Endothelial cell of umbilical vein (primary cell): ENCODE data around the gene ADGRD1. TPM values are rescaled to one million over a fixed set of nuclear protein-coding genes. Genes with fewer than 3 reads are reported as not detected.

Source experiments
- BruUV-seq: library from RNA; stranded (reverse); fragments of 400-500 nt; replicated peaks from 2 replicates; lab custom pipeline; 2021; lab: Mats Ljungman, UMichigan
- CTCF ChIA-PET: fragments of 300-600, 350-600 bp; sonication (Branson Sonifier 250); formaldehyde crosslinking; loops from one replicate; lab custom pipeline; 2021; ENCODE audit warnings: antibody characterized with exemption, inconsistent platforms; lab: Charles Lee
- POLR2A ChIA-PET: fragments of 300-600, 350-600 bp; sonication (Branson Sonifier 250); formaldehyde crosslinking; loops from one replicate; lab custom pipeline; 2021; ENCODE audit warnings: antibody characterized with exemption, inconsistent platforms; lab: Charles Lee
- DNase-seq: peaks from one replicate; pipeline ENCODE4 v3.0.0-alpha.2; 2011; ENCODE audit warnings: low read depth, low spot score
- FAIRE-seq: peaks from 2 replicates; lab custom pipeline; 2011; peaks lifted over from hg19 to GRCh38; lab: Jason Lieb, UNC
- H2AFZ ChIP-seq: 2 replicates; pipeline ENCODE4 v1.6.0; 2012; ENCODE audit warnings: low read depth, low read length, control low read depth, inconsistent platforms
- H3K27ac ChIP-seq: 2 replicates; pipeline ENCODE4 v1.5.1; 2011; ENCODE audit warnings: low read depth, mild to moderate bottlenecking, control low read depth, low read length, moderate library complexity; ENCODE audit not compliant: insufficient read depth
- H3K27me3 ChIP-seq, 2 experiments: 2 replicates each; pipeline versions ENCODE4 v1.6.0 to v1.6.1; 2011; ENCODE audit warnings: low read length in 2 of 2, mixed read lengths in 1 of 2; ENCODE audit not compliant: control insufficient read depth in 2 of 2, insufficient read depth in 2 of 2
- H3K36me3 ChIP-seq, 2 experiments: 2 replicates in 1 of 2; 3 replicates in 1 of 2; pipeline ENCODE4 v1.5.1; 2011; ENCODE audit warnings: low read length in 2 of 2, mild to moderate bottlenecking in 1 of 2, moderate library complexity in 1 of 2; ENCODE audit not compliant: control insufficient read depth in 2 of 2, insufficient read depth in 2 of 2; ENCODE audit errors: extremely low read depth in 1 of 2
- H3K4me1 ChIP-seq: 3 replicates; pipeline ENCODE4 v1.5.1; 2011; ENCODE audit warnings: mild to moderate bottlenecking, low read length; ENCODE audit not compliant: control insufficient read depth, insufficient read depth; ENCODE audit errors: extremely low read depth
- H3K4me2 ChIP-seq: 2 replicates; pipeline ENCODE4 v1.6.1; 2011; ENCODE audit warnings: low read length, control low read depth, mixed read lengths; ENCODE audit not compliant: insufficient read depth
- H3K4me3 ChIP-seq, 3 experiments: fragments of 200-600 bp in 1 of 3; sonication (generic), shearing (Covaris generic) in 1 of 3; replicated peaks in 1 of 3; 2 replicates each; pipeline ENCODE4 v1.5.1; 2011 to 2016; ENCODE audit warnings: control low read depth in 3 of 3, low read length in 3 of 3, mild to moderate bottlenecking in 2 of 3, inconsistent platforms in 1 of 3, low read depth in 1 of 3, moderate library complexity in 1 of 3; ENCODE audit not compliant: insufficient read depth in 1 of 3
- H3K79me2 ChIP-seq: 2 replicates; pipeline ENCODE4 v1.6.0; 2012; ENCODE audit warnings: low read length, inconsistent platforms; ENCODE audit not compliant: control insufficient read depth, insufficient read depth
- H3K9ac ChIP-seq: replicated peaks from 2 replicates; pipeline ENCODE3; 2011; ENCODE audit warnings: low read length, control low read depth; ENCODE audit not compliant: insufficient read depth; ENCODE audit errors: extremely low read depth
- H3K9me1 ChIP-seq: replicated peaks from 3 replicates; pipeline ENCODE4 v1.6.0; 2011; ENCODE audit warnings: mild to moderate bottlenecking, low read length; ENCODE audit not compliant: control insufficient read depth, insufficient read depth; ENCODE audit errors: extremely low read depth
- H3K9me3 ChIP-seq: replicated peaks from 2 replicates; pipeline ENCODE4 v1.5.1; 2012; ENCODE audit warnings: low read length, inconsistent platforms; ENCODE audit not compliant: control insufficient read depth, insufficient read depth
- H4K20me1 ChIP-seq: replicated peaks from 2 replicates; pipeline ENCODE3; 2011; ENCODE audit warnings: mild to moderate bottlenecking, low read length; ENCODE audit not compliant: control insufficient read depth, insufficient read depth; ENCODE audit errors: extremely low read depth
- EZH2 ChIP-seq: IDR thresholded peaks from 2 replicates; pipeline ENCODE4 v1.6.1; 2012; ENCODE audit warnings: borderline replicate concordance, low read depth, mild to moderate bottlenecking, moderate library complexity, low read length, inconsistent platforms; ENCODE audit not compliant: severe bottlenecking
- FOS ChIP-seq: IDR thresholded peaks from 2 replicates; pipeline ENCODE4 v1.6.1; 2011; ENCODE audit warnings: mild to moderate bottlenecking, low read length, moderate library complexity, borderline replicate concordance; ENCODE audit not compliant: insufficient read depth
- GATA2 ChIP-seq: IDR thresholded peaks from 2 replicates; pipeline ENCODE4 v1.7.0; 2011; ENCODE audit warnings: low read depth, mild to moderate bottlenecking, moderate library complexity, mixed read lengths, low read length; ENCODE audit not compliant: insufficient read length, insufficient read depth
- JUN ChIP-seq: IDR thresholded peaks from 2 replicates; pipeline ENCODE4 v1.6.1; 2011; ENCODE audit warnings: borderline replicate concordance, low read depth; ENCODE audit not compliant: insufficient read length, insufficient read depth
- MYC ChIP-seq: IDR thresholded peaks from one replicate; pipeline ENCODE4 v1.6.1; 2011; ENCODE audit warnings: mild to moderate bottlenecking, low read depth, low read length
- POLR2A ChIP-seq: IDR thresholded peaks from 2 replicates; pipeline ENCODE4 v1.6.1; 2012; ENCODE audit warnings: low read depth, mild to moderate bottlenecking, control low read depth, low read length
- POLR2AphosphoS5 ChIP-seq: IDR thresholded peaks from 2 replicates; pipeline ENCODE4 v1.6.1; 2012; ENCODE audit warnings: low read depth, mild to moderate bottlenecking, control low read depth, low read length, moderate library complexity; ENCODE audit not compliant: insufficient read depth
- dilution Hi-C: fragments of 300-500 bp; cut with MboI; formaldehyde crosslinking; loops from one replicate; pipeline ENCODE4 v1.15.0; 2019; ENCODE audit warnings: low sequenced_read_pairs; ENCODE audit not compliant: extremely low pct_ligation_motif_present
- intact Hi-C: fragments of 100-400 bp; cut with micrococcal nuclease; formaldehyde crosslinking; loops from one replicate; pipeline ENCODE4 v1.10.0; 2022
- polyA plus RNA-seq, 4 experiments: library from polyadenylated mRNA; depleted of rRNA in 3 of 4; stranded (reverse) in 3 of 4; unstranded in 1 of 4; fragments of >200 nt; gene quantifications; 2 replicates each; pipeline versions ENCODE4 v1.2.1 to v1.2.3, GENCODE V29; 2011 to 2012; ENCODE audit warnings: missing spikeins in 1 of 4
- total RNA-seq: library from RNA; stranded (reverse); gene quantifications from 2 replicates; pipeline ENCODE4 v1.2.3, GENCODE V29; 2021
- TF ChIP-seq, protein P1 (sequence below): IDR thresholded peaks from 2 replicates; pipeline ENCODE4 v1.6.1; 2011; ENCODE audit not compliant: insufficient read depth, insufficient read length
- TF ChIP-seq, protein P2 (sequence below), 2 donors: IDR thresholded peaks; 1 replicate in 1 of 2; 2 replicates in 1 of 2; pipeline ENCODE4 v1.5.1; 2011; ENCODE audit warnings: low read length in 2 of 2, mild to moderate bottlenecking in 2 of 2, moderate library complexity in 2 of 2, control low read depth in 1 of 2, inconsistent platforms in 1 of 2, low read depth in 1 of 2; ENCODE audit not compliant: insufficient read depth in 1 of 2; ENCODE audit errors: extremely low read depth in 1 of 2

The ADGRD1 gene
- total and polyA plus RNA-seq, 2 donors (not counting 3 experiments of a cell fraction or from before 2014, with no cell fraction given), result 0.07 TPM; not detected in 1

DNA sequence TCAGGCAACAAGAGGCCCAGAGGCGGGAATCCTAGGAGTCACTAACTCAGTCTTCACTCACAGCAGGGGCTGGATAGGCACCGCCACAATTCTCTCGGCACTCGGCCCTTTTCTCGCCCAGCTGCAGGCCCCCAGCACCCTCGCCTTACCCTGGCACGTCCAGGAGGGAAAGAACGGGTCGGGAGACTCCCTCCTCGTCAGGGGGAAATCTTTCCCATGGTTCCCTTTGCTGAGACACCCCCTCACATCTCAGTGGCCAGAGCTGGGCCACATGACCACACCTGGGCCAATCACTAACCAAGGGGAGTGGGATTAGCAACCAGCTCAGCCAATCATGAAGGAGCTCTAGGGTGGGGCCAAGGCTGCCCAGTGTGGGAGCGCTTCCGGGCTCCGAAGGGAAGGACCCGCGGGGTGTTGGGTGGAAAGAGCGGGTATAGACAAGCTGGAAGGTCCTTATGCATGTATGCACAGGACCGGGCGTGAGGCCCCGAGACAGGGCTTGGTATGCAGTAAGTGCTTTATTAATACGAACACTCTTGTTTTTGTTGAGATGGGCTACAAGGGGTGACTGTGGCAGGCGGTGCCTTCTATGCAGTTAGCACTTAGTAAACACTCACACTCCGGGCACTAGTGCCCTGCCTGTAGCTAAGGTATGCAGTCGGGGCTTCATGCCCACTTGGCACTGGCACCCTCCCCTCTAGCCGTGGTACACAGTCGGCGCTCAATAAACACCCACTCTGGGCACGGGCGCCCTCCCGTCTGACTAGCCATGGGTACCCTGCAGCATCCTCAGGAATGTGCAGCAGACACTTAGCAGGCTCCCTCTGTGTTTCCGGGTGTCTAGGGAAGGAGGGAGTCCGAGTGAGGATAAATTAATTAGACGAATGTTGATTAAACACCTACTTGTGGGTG lies 40.3 kb downstream of the ADGRD1 start:
- Histone ChIP-seq H3K9me1 (no peaks in the 10 kb centered on the region), H3K4me1 (no peaks in the 10 kb centered on the region), H2AFZ (no peak overlapping the region), H3K27me3 (no peaks in the 10 kb centered on the region), H3K9me3 (no peaks in the 10 kb centered on the region), H3K4me3 (no peak overlapping the region), H3K79me2 (no peaks in the 10 kb centered on the region), H3K36me3 (no peaks in the 10 kb centered on the region), H3K9ac (no peak overlapping the region), H3K27ac (no peak overlapping the region), H4K20me1 (no peaks in the 10 kb centered on the region), H3K4me2 (no peak overlapping the region)
- ChIA-PET POLR2A (no interaction called here), CTCF (no interaction called here)
- TF ChIP-seq MYC, result no peak
- TF ChIP-seq JUN, result no peak
- no peak for TF ChIP-seq EZH2
- no peak for TF ChIP-seq GATA2
- TF ChIP-seq FOS, result no peak
- TF ChIP-seq POLR2A, result no peak
- TF ChIP-seq, protein P1, sequence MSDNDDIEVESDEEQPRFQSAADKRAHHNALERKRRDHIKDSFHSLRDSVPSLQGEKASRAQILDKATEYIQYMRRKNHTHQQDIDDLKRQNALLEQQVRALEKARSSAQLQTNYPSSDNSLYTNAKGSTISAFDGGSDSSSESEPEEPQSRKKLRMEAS, result no peak
- TF ChIP-seq, protein P2, sequence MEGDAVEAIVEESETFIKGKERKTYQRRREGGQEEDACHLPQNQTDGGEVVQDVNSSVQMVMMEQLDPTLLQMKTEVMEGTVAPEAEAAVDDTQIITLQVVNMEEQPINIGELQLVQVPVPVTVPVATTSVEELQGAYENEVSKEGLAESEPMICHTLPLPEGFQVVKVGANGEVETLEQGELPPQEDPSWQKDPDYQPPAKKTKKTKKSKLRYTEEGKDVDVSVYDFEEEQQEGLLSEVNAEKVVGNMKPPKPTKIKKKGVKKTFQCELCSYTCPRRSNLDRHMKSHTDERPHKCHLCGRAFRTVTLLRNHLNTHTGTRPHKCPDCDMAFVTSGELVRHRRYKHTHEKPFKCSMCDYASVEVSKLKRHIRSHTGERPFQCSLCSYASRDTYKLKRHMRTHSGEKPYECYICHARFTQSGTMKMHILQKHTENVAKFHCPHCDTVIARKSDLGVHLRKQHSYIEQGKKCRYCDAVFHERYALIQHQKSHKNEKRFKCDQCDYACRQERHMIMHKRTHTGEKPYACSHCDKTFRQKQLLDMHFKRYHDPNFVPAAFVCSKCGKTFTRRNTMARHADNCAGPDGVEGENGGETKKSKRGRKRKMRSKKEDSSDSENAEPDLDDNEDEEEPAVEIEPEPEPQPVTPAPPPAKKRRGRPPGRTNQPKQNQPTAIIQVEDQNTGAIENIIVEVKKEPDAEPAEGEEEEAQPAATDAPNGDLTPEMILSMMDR (IDR thresholded peaks at IDR 0.05; ENCODE audit: extremely low read depth in 1 of 2, insufficient read depth in 1 of 2, low read depth in 1 of 2, low read length in 2 of 2), result no peak
- TF ChIP-seq POLR2AphosphoS5, result no peak
- no TSS peak for BruUV-seq
- dilution Hi-C loops (no loop called here), intact Hi-C loops (no loop called here)
- DNase-seq, result no peak
- FAIRE-seq, result no peak
